Liver (tissue), 9 donors: Measurements from ENCODE around the gene TRPC4. TPM values are rescaled to one million over a fixed set of nuclear protein-coding genes. Genes with fewer than 3 reads are reported as not detected.

Experiments used
- DNase-seq: peaks from one replicate; pipeline ENCODE4 v3.0.0-alpha.2; 2017; ENCODE audit warnings: low spot score
- H3K27ac ChIP-seq, 2 donors: one replicate each; pipeline ENCODE4 v1.7.0; 2013; ENCODE audit warnings: inconsistent platforms in 2 of 2, low read length in 2 of 2, control low read depth in 1 of 2, low read depth in 1 of 2, mild to moderate bottlenecking in 1 of 2
- H3K27me3 ChIP-seq, 4 donors: one replicate each; pipeline versions ENCODE4 v1.6.1 to v1.7.0; 2013; ENCODE audit warnings: low read length in 3 of 4, inconsistent platforms in 1 of 4, mild to moderate bottlenecking in 1 of 4, moderate library complexity in 1 of 4; ENCODE audit not compliant: control insufficient read depth in 4 of 4, insufficient read depth in 4 of 4
- H3K36me3 ChIP-seq, 4 donors: one replicate each; pipeline versions ENCODE4 v1.6.1 to v1.7.0; 2013; ENCODE audit warnings: low read length in 3 of 4, mild to moderate bottlenecking in 3 of 4, low read depth in 1 of 4, moderate library complexity in 1 of 4; ENCODE audit not compliant: control insufficient read depth in 4 of 4, insufficient read depth in 3 of 4
- H3K4me1 ChIP-seq, 4 donors: one replicate each; pipeline versions ENCODE4 v1.6.1 to v1.7.0; 2013; ENCODE audit warnings: low read length in 3 of 4, mild to moderate bottlenecking in 3 of 4, moderate library complexity in 1 of 4; ENCODE audit not compliant: control insufficient read depth in 4 of 4, insufficient read depth in 4 of 4
- H3K4me3 ChIP-seq, 3 donors: one replicate each; pipeline versions ENCODE4 v1.6.1 to v1.7.0; 2013; ENCODE audit warnings: low read length in 3 of 3, control low read depth in 1 of 3, low read depth in 1 of 3, mild to moderate bottlenecking in 1 of 3
- H3K9ac ChIP-seq, 2 donors: one replicate each; pipeline ENCODE4 v1.7.0; 2013; ENCODE audit warnings: low read length in 2 of 2, mild to moderate bottlenecking in 2 of 2, moderate library complexity in 2 of 2, control low read depth in 1 of 2, low read depth in 1 of 2
- H3K9me3 ChIP-seq, 4 donors: one replicate each; pipeline versions ENCODE4 v1.6.1 to v1.7.0; 2013; ENCODE audit warnings: low read length in 3 of 4; ENCODE audit not compliant: control insufficient read depth in 4 of 4
- CTCF ChIP-seq: fragments of 150-350 bp; IDR thresholded peaks from 2 replicates; pipeline ENCODE4 v1.5.1; 2017; ENCODE audit warnings: improper control_type of control experiment, low read depth, low read length; ENCODE audit not compliant: missing input control
- EGR1 ChIP-seq, 2 donors: IDR thresholded peaks; 2 replicates each; pipeline ENCODE4 v1.6.1; 2016 to 2018; ENCODE audit warnings: antibody characterized with exemption in 2 of 2, low read depth in 2 of 2
- FOXA1 ChIP-seq: IDR thresholded peaks from 2 replicates; pipeline ENCODE4 v1.6.1; 2016; ENCODE audit warnings: antibody characterized with exemption
- GABPA ChIP-seq, 2 donors: IDR thresholded peaks in 1 of 2; conservative IDR thresholded peaks in 1 of 2; 2 replicates each; pipeline ENCODE4 v1.6.1; 2016; ENCODE audit warnings: antibody characterized with exemption in 2 of 2, mild to moderate bottlenecking in 1 of 2, moderate library complexity in 1 of 2
- HNF4A ChIP-seq, 2 donors: conservative IDR thresholded peaks; 2 replicates each; pipeline ENCODE4 v1.6.1; 2016; ENCODE audit warnings: antibody characterized with exemption in 2 of 2, mild to moderate bottlenecking in 2 of 2
- HNF4G ChIP-seq: IDR thresholded peaks from 2 replicates; pipeline ENCODE4 v1.6.1; 2016; ENCODE audit warnings: antibody characterized with exemption
- JUND ChIP-seq, 2 donors: IDR thresholded peaks; 2 replicates each; pipeline ENCODE4 v1.6.1; 2016; ENCODE audit warnings: antibody characterized with exemption in 2 of 2
- MAX ChIP-seq: IDR thresholded peaks from 2 replicates; pipeline ENCODE4 v1.6.1; 2016; ENCODE audit warnings: antibody characterized with exemption
- NR2F2 ChIP-seq: IDR thresholded peaks from 2 replicates; pipeline ENCODE4 v1.6.1; 2016; ENCODE audit warnings: antibody characterized with exemption
- RAD21 ChIP-seq, 2 donors: IDR thresholded peaks; 2 replicates each; pipeline ENCODE4 v1.6.1; 2016; ENCODE audit warnings: antibody characterized with exemption in 2 of 2, mild to moderate bottlenecking in 2 of 2
- SP1 ChIP-seq: IDR thresholded peaks from 2 replicates; pipeline ENCODE4 v1.6.1; 2018; ENCODE audit warnings: antibody characterized with exemption, mild to moderate bottlenecking
- TAF1 ChIP-seq: conservative IDR thresholded peaks from 2 replicates; pipeline ENCODE4 v1.6.1; 2016; ENCODE audit warnings: antibody characterized with exemption, mild to moderate bottlenecking
- YY1 ChIP-seq: IDR thresholded peaks from 2 replicates; pipeline ENCODE4 v1.6.1; 2016; ENCODE audit warnings: antibody characterized with exemption, mild to moderate bottlenecking
- ZBTB33 ChIP-seq: IDR thresholded peaks from 2 replicates; pipeline ENCODE4 v1.6.1; 2016; ENCODE audit warnings: antibody characterized with exemption
- WGBS: extraction: QIAGEN DNeasy Blood & Tissue Kit; methylation state at CpG from one replicate; pipeline ENCODE4 v1.1.7; 2013; 5-methylcytosine and 5-hydroxymethylcytosine counted together
- polyA plus RNA-seq, 2 donors: library from polyadenylated mRNA; stranded (reverse) in 1 of 2; unstranded in 1 of 2; fragments of 200-250 nt in 1 of 2; fragments of >200 nt in 1 of 2; fragmentation: Nextera tagmentation in 1 of 2; extraction: Ambion mirVana in 1 of 2; gene quantifications; one replicate each; pipeline versions ENCODE4 v1.2.1 to v1.2.3, GENCODE V29; 2013 to 2015
- total RNA-seq, 2 donors: library from RNA; depleted of rRNA; stranded (reverse); fragments of >200 nt; gene quantifications; one replicate each; pipeline ENCODE4 v1.2.3, GENCODE V29; 2014
- TF ChIP-seq, protein P1 (sequence below): IDR thresholded peaks from 2 replicates; pipeline ENCODE4 v1.6.1; 2016; ENCODE audit warnings: antibody characterized with exemption
- donor health status: healthy.
- donor health status: healthy.
- donor health status: healthy.
- donor health status: healthy.
- donor health status: healthy.

The TRPC4 gene
- total and polyA plus RNA-seq, 4 donors = 0.04 to 0.17 (median 0.05) TPM; not detected in 1

GRCh38 chr13:37641391-37641790 is 228.2 kb downstream of the TRPC4 start:
- H3K36me3 ChIP-seq = no peaks in the 10 kb centered on the region
- no peak for TF ChIP-seq FOXA1
- no peak for TF ChIP-seq TAF1
- TF ChIP-seq ZBTB33 = no peak
- TF ChIP-seq EGR1 (IDR thresholded peaks at IDR 0.05; ENCODE audit: low read depth in 2 of 2) = no peak
- TF ChIP-seq RAD21 (IDR thresholded peaks at IDR 0.05) = no peak
- TF ChIP-seq GABPA (IDR thresholded peaks at IDR 0.05 in 1 of 2, conservative IDR thresholded peaks at IDR 0.05 in 1 of 2) = no peak
- no peak for TF ChIP-seq HNF4G
- TF ChIP-seq NR2F2 = no peak
- no peak for TF ChIP-seq HNF4A (conservative IDR thresholded peaks at IDR 0.05)
- TF ChIP-seq JUND (IDR thresholded peaks at IDR 0.05) = no peak
- no peaks in the 10 kb centered on the region for H3K4me1 ChIP-seq
- no peaks in the 10 kb centered on the region for H3K9me3 ChIP-seq
- H3K9ac ChIP-seq = no peak overlapping the region
- H3K27ac ChIP-seq = no peak overlapping the region
- 93% methylated on average over 2 of the region's 2 CpGs for WGBS
- DNase-seq = no peak
- peaks cover 0 to 5% (median 1%) of the 10 kb centered on the region in 4 donors for H3K27me3 ChIP-seq
- no peak overlapping the region for H3K4me3 ChIP-seq

DNA sequence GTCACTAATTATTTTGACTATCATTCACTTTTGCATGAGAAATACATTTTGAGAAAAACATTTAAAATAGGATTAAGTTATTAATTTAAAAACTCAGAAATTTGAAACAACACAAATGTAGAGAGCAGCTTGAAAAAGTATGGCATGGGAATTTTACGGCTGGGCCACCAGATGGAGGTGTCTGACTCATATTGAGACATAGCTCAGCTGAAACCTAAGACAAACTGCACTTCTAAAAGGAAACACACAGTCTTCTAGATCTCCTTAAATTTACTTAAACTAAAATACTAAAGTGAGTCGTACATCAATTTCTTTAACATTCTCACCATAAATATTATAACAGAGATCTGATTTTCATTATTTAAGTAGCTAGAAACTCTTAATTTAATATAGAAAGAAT is 229.1 kb downstream of the TRPC4 start:
- 10% methylated on average over 2 of the region's 2 CpGs for whole genome bisulfite sequencing
- Histone ChIP-seq H3K4me1 (no peaks in the 10 kb centered on the region), H3K27me3 (peaks cover 0 to 2% (median 0%) of the 10 kb centered on the region in 4 donors), H3K27ac (no peak overlapping the region), H3K4me3 (no peak overlapping the region), H3K36me3 (no peaks in the 10 kb centered on the region), H3K9me3 (no peaks in the 10 kb centered on the region), H3K9ac (no peak overlapping the region)
- TF ChIP-seq HNF4G = no peak
- TF ChIP-seq ZBTB33 = no peak
- TF ChIP-seq, protein P1, sequence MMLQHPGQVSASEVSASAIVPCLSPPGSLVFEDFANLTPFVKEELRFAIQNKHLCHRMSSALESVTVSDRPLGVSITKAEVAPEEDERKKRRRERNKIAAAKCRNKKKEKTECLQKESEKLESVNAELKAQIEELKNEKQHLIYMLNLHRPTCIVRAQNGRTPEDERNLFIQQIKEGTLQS = no peak
- peak; percentile 60 to 63 for TF ChIP-seq RAD21 (IDR thresholded peaks at IDR 0.05)
- no peak for TF ChIP-seq MAX
- no peak for TF ChIP-seq SP1
- peak; percentile 25 for TF ChIP-seq CTCF
- no peak for TF ChIP-seq TAF1
- TF ChIP-seq YY1 = no peak
- DNase-seq = no peak
